CD8-positive, alpha-beta memory T cell (primary cell): Measurements from ENCODE around the gene CHD5. TPM values are rescaled to one million over a fixed set of nuclear protein-coding genes. Genes with fewer than 3 reads are reported as not detected.
A peak's percentile ranks its signal among the peaks of the same experiment; 100 is the strongest.

ENCODE experiments used
- CTCF ChIA-PET: fragments of 350-600 bp; sonication (Branson Sonifier 250); formaldehyde crosslinking; loops from one replicate; lab custom pipeline; 2021; ENCODE audit warnings: antibody characterized with exemption; lab: Charles Lee
- POLR2A ChIA-PET: fragments of 350-600 bp; sonication (Branson Sonifier 250); formaldehyde crosslinking; loops from one replicate; lab custom pipeline; 2021; ENCODE audit warnings: antibody characterized with exemption; lab: Charles Lee
- DNase-seq, 5 donors: peaks; one replicate each; pipeline versions ENCODE4 v3.0.0 to v3.0.0-alpha.2; 2020 to 2022; ENCODE audit warnings: mixed read lengths in 1 of 5
- H3K27ac ChIP-seq: one replicate; pipeline ENCODE4 v1.7.0; 2013; ENCODE audit warnings: low read depth, mild to moderate bottlenecking, low read length, moderate library complexity
- H3K27me3 ChIP-seq: 2 replicates; pipeline ENCODE4 v1.7.0; 2013; ENCODE audit warnings: low read length, mild to moderate bottlenecking; ENCODE audit not compliant: insufficient read depth, poor library complexity, severe bottlenecking
- H3K36me3 ChIP-seq: 2 replicates; pipeline ENCODE4 v1.7.0; 2013; ENCODE audit warnings: mild to moderate bottlenecking, low read length, moderate library complexity; ENCODE audit not compliant: insufficient read depth
- H3K4me1 ChIP-seq: 2 replicates; pipeline ENCODE4 v1.7.0; 2013; ENCODE audit warnings: mild to moderate bottlenecking, low read length, moderate library complexity; ENCODE audit not compliant: insufficient read depth
- H3K4me3 ChIP-seq: 2 replicates; pipeline ENCODE4 v1.7.0; 2013; ENCODE audit warnings: mild to moderate bottlenecking, low read length
- H3K9me3 ChIP-seq: 2 replicates; pipeline ENCODE4 v1.7.0; 2013; ENCODE audit warnings: mild to moderate bottlenecking, low read length
- H3K27ac Mint-ChIP-seq, 8 donors: one replicate each; pipeline ENCODE4 v1.8.0; 2020 to 2021; ENCODE audit warnings: mixed read lengths in 8 of 8, mild to moderate bottlenecking in 6 of 8, inconsistent platforms in 3 of 8, moderate library complexity in 3 of 8
- H3K27me3 Mint-ChIP-seq, 2 donors: one replicate each; pipeline ENCODE4 v1.8.0; 2020 to 2021; ENCODE audit warnings: mixed read lengths in 2 of 2, mild to moderate bottlenecking in 1 of 2, moderate library complexity in 1 of 2
- H3K36me3 Mint-ChIP-seq, 3 donors: one replicate each; pipeline ENCODE4 v1.8.0; 2020 to 2021; ENCODE audit warnings: mixed read lengths in 3 of 3, inconsistent platforms in 1 of 3, mild to moderate bottlenecking in 1 of 3
- H3K4me1 Mint-ChIP-seq, 3 donors: one replicate each; pipeline ENCODE4 v1.8.0; 2020 to 2021; ENCODE audit warnings: mixed read lengths in 3 of 3, inconsistent platforms in 1 of 3, mild to moderate bottlenecking in 1 of 3
- H3K4me3 Mint-ChIP-seq, 7 donors: one replicate each; pipeline ENCODE4 v1.8.0; 2020 to 2021; ENCODE audit warnings: mixed read lengths in 7 of 7, mild to moderate bottlenecking in 6 of 7, moderate library complexity in 4 of 7, inconsistent platforms in 2 of 7
- H3K9me3 Mint-ChIP-seq, 5 donors: one replicate each; pipeline ENCODE4 v1.8.0; 2020 to 2022; ENCODE audit warnings: mixed read lengths in 5 of 5, mild to moderate bottlenecking in 3 of 5, moderate library complexity in 2 of 5, inconsistent platforms in 1 of 5
- polyA plus RNA-seq: library from polyadenylated mRNA; unstranded; fragments of 300-500 nt; fragmentation: Illumina TruSeq; gene quantifications from one replicate; pipeline ENCODE4 v1.2.3, GENCODE V29; 2021
- total RNA-seq, 2 experiments: library from RNA; stranded (reverse); gene quantifications; one replicate each; pipeline ENCODE4 v1.2.3, GENCODE V29; 2021

Gene CHD5
- total and polyA plus RNA-seq, 3 experiments from 2014 or later, result 0.61 to 0.82 TPM; not detected in 1

- H3K4me1 Mint-ChIP-seq, result no peaks in the 10 kb centered on the region
- no peaks in the 10 kb centered on the region for H3K36me3 Mint-ChIP-seq
- Histone ChIP-seq H3K4me1 (no peaks in the 10 kb centered on the region), H3K36me3 (no peaks in the 10 kb centered on the region), H3K9me3 (no peaks in the 10 kb centered on the region), H3K27ac (no peak overlapping the region), H3K27me3 (no peaks in the 10 kb centered on the region), H3K4me3 (no peak overlapping the region)
- peaks cover 0 to 3% (median 0%) of the 10 kb centered on the region in 5 donors for H3K9me3 Mint-ChIP-seq
- H3K27me3 Mint-ChIP-seq, result peaks cover 15 to 29% of the 10 kb centered on the region in 2 donors
- POLR2A ChIA-PET, result no interaction called here
- no peak for DNase-seq
- H3K27ac Mint-ChIP-seq, result no peak overlapping the region
- CTCF ChIA-PET, result no interaction called here
- H3K4me3 Mint-ChIP-seq, result no peak overlapping the region
These were observed 16.7 kb downstream of the CHD5 start for GRCh38 chr1:6163191-6163972.

GRCh38 chr1:6162773-6163172, 17.3 kb downstream of the CHD5 start:
- Histone ChIP-seq H3K36me3 (no peaks in the 10 kb centered on the region), H3K4me3 (no peak overlapping the region), H3K9me3 (no peaks in the 10 kb centered on the region), H3K4me1 (no peaks in the 10 kb centered on the region), H3K27ac (no peak overlapping the region), H3K27me3 (no peaks in the 10 kb centered on the region)
- Mint-ChIP-seq H3K27me3 (peaks cover 15 to 29% of the 10 kb centered on the region in 2 donors), H3K27ac (no peak overlapping the region), H3K36me3 (peaks cover 0 to 4% (median 0%) of the 10 kb centered on the region in 3 donors), H3K9me3 (peaks cover 0 to 3% (median 0%) of the 10 kb centered on the region in 5 donors), H3K4me1 (peaks cover 0 to 2% (median 2%) of the 10 kb centered on the region in 3 donors), H3K4me3 (no peak overlapping the region)
- POLR2A ChIA-PET, result no interaction called here
- CTCF ChIA-PET, result no interaction called here
- DNase-seq, result no peak

GRCh38 chr1:6162341-6162740, 17.8 kb downstream of the CHD5 start:
- Mint-ChIP-seq H3K4me3 (no peak overlapping the region), H3K27ac (no peak overlapping the region), H3K4me1 (peaks cover 0 to 7% (median 2%) of the 10 kb centered on the region in 3 donors), H3K9me3 (peaks cover 0 to 3% (median 0%) of the 10 kb centered on the region in 5 donors), H3K27me3 (peaks cover 12 to 26% of the 10 kb centered on the region in 2 donors), H3K36me3 (peaks cover 0 to 6% (median 0%) of the 10 kb centered on the region in 3 donors)
- no peak for DNase-seq
- no peak overlapping the region for H3K27ac ChIP-seq
- H3K36me3 ChIP-seq, result no peaks in the 10 kb centered on the region
- no peak overlapping the region for H3K4me3 ChIP-seq
- ChIA-PET POLR2A (no interaction called here), CTCF (no interaction called here)
- no peaks in the 10 kb centered on the region for H3K27me3 ChIP-seq
- no peaks in the 10 kb centered on the region for H3K9me3 ChIP-seq
- H3K4me1 ChIP-seq, result no peaks in the 10 kb centered on the region

GRCh38 chr1:6158181-6158580, 21.9 kb downstream of the CHD5 start:
- peaks cover 0 to 36% (median 9%) of the 10 kb centered on the region in 3 donors for H3K4me1 Mint-ChIP-seq
- Histone ChIP-seq H3K4me3 (no peak overlapping the region), H3K4me1 (no peaks in the 10 kb centered on the region), H3K36me3 (no peaks in the 10 kb centered on the region), H3K27ac (no peak overlapping the region), H3K27me3 (no peaks in the 10 kb centered on the region), H3K9me3 (no peaks in the 10 kb centered on the region)
- H3K9me3 Mint-ChIP-seq, result peaks cover 0 to 3% (median 0%) of the 10 kb centered on the region in 5 donors
- no peak overlapping the region for H3K4me3 Mint-ChIP-seq
- ChIA-PET POLR2A (no interaction called here), CTCF (no interaction called here)
- no peak for DNase-seq
- no peak overlapping the region for H3K27ac Mint-ChIP-seq
- peaks cover 0 to 6% (median 0%) of the 10 kb centered on the region in 3 donors for H3K36me3 Mint-ChIP-seq
- peaks cover 16% of the 10 kb centered on the region in 2 donors for H3K27me3 Mint-ChIP-seq

GRCh38 chr1:6157528-6158174, 22.5 kb downstream of the CHD5 start:
- DNase-seq, result no peak
- Histone ChIP-seq H3K27me3 (no peaks in the 10 kb centered on the region), H3K4me1 (no peaks in the 10 kb centered on the region), H3K36me3 (no peaks in the 10 kb centered on the region), H3K4me3 (no peak overlapping the region), H3K27ac (no peak overlapping the region), H3K9me3 (no peaks in the 10 kb centered on the region)
- H3K9me3 Mint-ChIP-seq, result peaks cover 0 to 3% (median 0%) of the 10 kb centered on the region in 5 donors
- H3K27ac Mint-ChIP-seq, result no peak overlapping the region
- peaks cover 16% of the 10 kb centered on the region in 2 donors for H3K27me3 Mint-ChIP-seq
- H3K36me3 Mint-ChIP-seq, result peaks cover 0 to 6% (median 0%) of the 10 kb centered on the region in 3 donors
- ChIA-PET POLR2A (no interaction called here), CTCF (no interaction called here)
- no peak overlapping the region for H3K4me3 Mint-ChIP-seq
- H3K4me1 Mint-ChIP-seq, result peaks cover 0 to 37% (median 9%) of the 10 kb centered on the region in 3 donors

GRCh38 chr1:6157132-6157527, 23.0 kb downstream of the CHD5 start:
- Histone ChIP-seq H3K27ac (no peak overlapping the region), H3K4me1 (no peaks in the 10 kb centered on the region), H3K9me3 (no peaks in the 10 kb centered on the region), H3K36me3 (no peaks in the 10 kb centered on the region), H3K4me3 (no peak overlapping the region), H3K27me3 (no peaks in the 10 kb centered on the region)
- Mint-ChIP-seq H3K9me3 (peaks cover 0 to 3% (median 0%) of the 10 kb centered on the region in 5 donors), H3K27ac (no peak overlapping the region), H3K4me1 (peaks cover 0 to 42% (median 12%) of the 10 kb centered on the region in 3 donors), H3K4me3 (no peak overlapping the region), H3K27me3 (peaks cover 16% of the 10 kb centered on the region in 2 donors), H3K36me3 (peaks cover 0 to 6% (median 0%) of the 10 kb centered on the region in 3 donors)
- ChIA-PET POLR2A (interaction anchor here (0.5 kb wide), 1 partner anchor 31 kb away, joined by 5 read pairs; no protein-coding TSS in a partner anchor), CTCF (no interaction called here)
- no peak for DNase-seq

- H3K27me3 Mint-ChIP-seq, result peaks cover 10 to 12% of the 10 kb centered on the region in 2 donors
- H3K4me1 ChIP-seq, result no peaks in the 10 kb centered on the region
- H3K36me3 Mint-ChIP-seq, result peaks cover 0 to 6% (median 0%) of the 10 kb centered on the region in 3 donors
- ChIA-PET CTCF (no interaction called here), POLR2A (no interaction called here)
- no peaks in the 10 kb centered on the region for H3K36me3 ChIP-seq
- peaks cover 0 to 2% (median 0%) of the 10 kb centered on the region in 5 donors for H3K9me3 Mint-ChIP-seq
- DNase-seq, result no peak
- H3K27ac Mint-ChIP-seq, result peak overlapping the region in 2 of 8 donors; percentile 21 to 61
- no peak overlapping the region for H3K4me3 ChIP-seq
- H3K4me1 Mint-ChIP-seq, result peaks cover 0 to 44% (median 12%) of the 10 kb centered on the region in 3 donors
- H3K27me3 ChIP-seq, result no peaks in the 10 kb centered on the region
- H3K9me3 ChIP-seq, result no peaks in the 10 kb centered on the region
- H3K4me3 Mint-ChIP-seq, result no peak overlapping the region
- no peak overlapping the region for H3K27ac ChIP-seq
These were observed 25.4 kb downstream of the CHD5 start for GRCh38 chr1:6154525-6155319.
